ENCODE results near the gene KIZ. TPM values are rescaled to one million over a fixed set of nuclear protein-coding genes. Genes with fewer than 3 reads are reported as not detected.

The KIZ gene
- total RNA-seq, 6 experiments from 2014 or later, result 11.5 to 18.8 (median 14.0) TPM

DNA sequence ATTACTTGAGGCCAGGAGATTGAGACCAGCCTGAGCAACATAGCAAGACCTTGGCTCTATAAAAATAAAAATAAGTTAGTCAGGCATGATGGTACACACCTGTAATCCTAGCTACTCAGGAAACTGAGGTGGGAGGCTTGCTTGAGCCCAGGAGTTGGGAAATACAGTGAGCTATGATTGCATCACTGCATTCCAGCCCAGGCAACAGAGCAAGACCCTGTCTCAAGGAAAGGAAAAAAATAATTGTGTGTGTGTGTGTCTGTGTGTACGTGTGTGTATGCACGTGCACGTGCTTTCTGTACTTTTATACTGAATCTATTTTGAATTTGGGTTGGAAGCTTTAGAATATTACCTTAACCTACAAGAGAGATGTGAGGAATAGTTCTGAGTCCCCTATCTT is 58.9 kb downstream of the KIZ start:
- H3K27me3 Mint-ChIP-seq (ENCODE audit: insufficient read depth), result no peaks in the 10 kb centered on the region; the same call in 1 of the 2 replicates
- no peak overlapping the region for H3K27ac Mint-ChIP-seq
- no peaks in the 10 kb centered on the region; the same call in 1 of the 2 replicates for H3K36me3 Mint-ChIP-seq (ENCODE audit: low read depth)
- TF ChIP-seq, protein P1, sequence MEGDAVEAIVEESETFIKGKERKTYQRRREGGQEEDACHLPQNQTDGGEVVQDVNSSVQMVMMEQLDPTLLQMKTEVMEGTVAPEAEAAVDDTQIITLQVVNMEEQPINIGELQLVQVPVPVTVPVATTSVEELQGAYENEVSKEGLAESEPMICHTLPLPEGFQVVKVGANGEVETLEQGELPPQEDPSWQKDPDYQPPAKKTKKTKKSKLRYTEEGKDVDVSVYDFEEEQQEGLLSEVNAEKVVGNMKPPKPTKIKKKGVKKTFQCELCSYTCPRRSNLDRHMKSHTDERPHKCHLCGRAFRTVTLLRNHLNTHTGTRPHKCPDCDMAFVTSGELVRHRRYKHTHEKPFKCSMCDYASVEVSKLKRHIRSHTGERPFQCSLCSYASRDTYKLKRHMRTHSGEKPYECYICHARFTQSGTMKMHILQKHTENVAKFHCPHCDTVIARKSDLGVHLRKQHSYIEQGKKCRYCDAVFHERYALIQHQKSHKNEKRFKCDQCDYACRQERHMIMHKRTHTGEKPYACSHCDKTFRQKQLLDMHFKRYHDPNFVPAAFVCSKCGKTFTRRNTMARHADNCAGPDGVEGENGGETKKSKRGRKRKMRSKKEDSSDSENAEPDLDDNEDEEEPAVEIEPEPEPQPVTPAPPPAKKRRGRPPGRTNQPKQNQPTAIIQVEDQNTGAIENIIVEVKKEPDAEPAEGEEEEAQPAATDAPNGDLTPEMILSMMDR (IDR thresholded peaks at IDR 0.05), result no peak
- no peak overlapping the region for H3K4me3 Mint-ChIP-seq
- H3K4me1 Mint-ChIP-seq (ENCODE audit: low read depth), result peaks cover 47% of the 10 kb centered on the region
- H3K9me3 Mint-ChIP-seq, result no peaks in the 10 kb centered on the region
- DNase-seq, result no peak

DNA sequence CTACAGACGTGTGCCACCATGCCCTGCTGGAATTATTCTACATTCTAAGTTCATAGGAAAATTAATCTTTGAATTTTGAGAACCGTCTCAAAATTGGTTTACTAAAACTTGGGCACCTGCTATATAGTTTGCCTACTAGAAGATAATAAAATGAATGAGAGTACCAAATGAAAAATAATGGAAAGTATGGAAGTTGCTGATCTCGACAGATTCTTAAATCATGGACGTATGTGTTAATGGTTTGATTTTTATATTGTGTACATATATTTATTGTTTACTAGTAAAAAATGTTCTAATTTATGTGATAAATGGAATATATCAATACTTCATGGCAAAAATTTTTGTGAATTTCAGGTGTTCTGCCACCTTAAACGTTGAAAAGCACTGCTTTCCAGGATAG is 60.0 kb downstream of the KIZ start:
- Mint-ChIP-seq H3K36me3 (ENCODE audit: low read depth) (no peaks in the 10 kb centered on the region; the same call in 1 of the 2 replicates), H3K9me3 (no peaks in the 10 kb centered on the region), H3K27me3 (ENCODE audit: insufficient read depth) (no peaks in the 10 kb centered on the region; the same call in 1 of the 2 replicates), H3K4me3 (no peak overlapping the region), H3K27ac (no peak overlapping the region), H3K4me1 (ENCODE audit: low read depth) (peaks cover 40% of the 10 kb centered on the region)
- TF ChIP-seq, protein P1 (IDR thresholded peaks at IDR 0.05), result no peak
- DNase-seq, result no peak

DNA sequence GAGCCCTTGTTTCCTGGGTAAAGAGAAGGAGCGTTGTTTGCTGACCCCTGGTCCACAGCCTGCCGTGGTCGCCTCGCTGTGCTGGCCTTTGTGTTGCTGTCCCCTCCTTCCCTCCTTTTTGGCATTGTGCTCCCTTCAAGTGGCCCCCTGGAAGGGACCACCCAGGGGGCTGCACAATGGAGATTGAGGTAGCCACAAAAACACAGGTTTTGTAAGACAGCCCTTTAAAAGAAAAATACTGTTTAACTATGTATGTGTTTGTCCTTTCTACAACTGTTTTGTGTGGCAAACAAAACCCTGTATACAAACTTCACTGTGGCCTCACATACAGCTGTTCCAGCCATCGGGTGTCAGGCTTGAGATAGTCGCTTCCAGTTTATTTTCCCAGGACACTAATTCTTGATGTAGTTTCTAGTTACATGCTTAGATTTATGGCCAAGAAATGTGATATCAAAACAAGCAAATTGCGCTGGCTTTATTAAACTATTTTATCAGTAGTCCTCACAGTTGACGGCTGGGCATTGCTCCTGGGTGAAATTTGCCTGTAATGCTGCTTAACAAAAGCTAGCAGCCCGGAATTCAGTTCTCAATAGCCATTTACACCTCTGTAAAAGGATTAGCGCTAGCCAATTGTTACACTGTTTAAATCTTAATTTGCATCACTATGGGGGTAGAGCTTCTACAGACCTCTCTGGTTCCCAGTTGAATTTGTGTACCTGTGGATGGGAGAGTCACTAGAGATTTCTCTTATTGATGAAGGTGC is 64.1 kb downstream of the KIZ start:
- no peak overlapping the region for H3K27ac Mint-ChIP-seq
- H3K4me1 Mint-ChIP-seq (ENCODE audit: low read depth), result peaks cover 2% of the 10 kb centered on the region
- DNase-seq, result no peak
- H3K4me3 Mint-ChIP-seq, result no peak overlapping the region
- TF ChIP-seq, protein P1 (IDR thresholded peaks at IDR 0.05), result no peak
- H3K36me3 Mint-ChIP-seq (ENCODE audit: low read depth), result no peaks in the 10 kb centered on the region; the same call in 1 of the 2 replicates
- H3K27me3 Mint-ChIP-seq (ENCODE audit: insufficient read depth), result no peaks in the 10 kb centered on the region; the same call in 1 of the 2 replicates
- no peaks in the 10 kb centered on the region for H3K9me3 Mint-ChIP-seq

DNA sequence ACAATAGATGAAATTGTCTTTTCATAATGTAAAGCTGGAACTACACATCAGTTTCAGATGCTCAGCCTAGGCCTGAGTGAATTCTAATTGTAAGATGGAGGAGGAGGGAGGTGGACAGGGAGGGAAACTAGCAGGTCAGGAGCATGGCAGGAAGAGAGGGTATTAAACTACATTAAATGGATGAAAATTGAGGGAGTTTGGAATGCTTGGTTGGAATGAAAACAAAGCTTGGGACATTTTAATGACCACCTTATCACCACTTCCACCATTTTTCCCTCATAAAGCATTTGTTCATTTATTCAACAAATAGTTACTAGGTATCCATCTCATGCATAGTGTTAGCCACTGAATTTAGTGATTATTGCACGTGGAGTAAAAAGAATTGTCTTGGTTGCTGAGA is 65.0 kb downstream of the KIZ start:
- TF ChIP-seq, protein P1 (IDR thresholded peaks at IDR 0.05), result no peak
- DNase-seq, result no peak
- H3K27ac Mint-ChIP-seq, result no peak overlapping the region
- no peaks in the 10 kb centered on the region for H3K9me3 Mint-ChIP-seq
- no peaks in the 10 kb centered on the region; the same call in 1 of the 2 replicates for H3K36me3 Mint-ChIP-seq (ENCODE audit: low read depth)
- no peaks in the 10 kb centered on the region for H3K4me1 Mint-ChIP-seq (ENCODE audit: low read depth)
- no peaks in the 10 kb centered on the region for H3K27me3 Mint-ChIP-seq (ENCODE audit: insufficient read depth)
- H3K4me3 Mint-ChIP-seq, result no peak overlapping the region

DNA sequence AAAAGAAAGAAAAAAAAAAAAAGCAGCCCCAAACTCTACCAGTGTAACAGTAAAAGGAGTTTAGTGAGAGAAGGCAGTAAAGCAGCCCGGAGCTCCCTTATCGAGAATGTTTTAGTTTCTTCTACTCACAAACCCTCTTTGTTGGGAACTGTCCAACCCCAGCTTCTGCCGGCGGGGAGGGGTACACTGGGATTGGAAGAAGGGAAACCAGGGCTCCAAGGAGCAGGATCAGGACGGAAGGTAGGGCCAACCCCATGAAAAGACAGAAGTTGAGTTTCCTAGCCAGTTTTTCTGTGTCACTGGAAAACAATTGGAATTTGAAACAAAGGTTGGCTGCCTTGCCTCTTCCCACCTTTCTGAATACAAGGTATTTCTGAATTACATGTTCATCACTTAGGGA is 66.0 kb downstream of the KIZ start:
- Mint-ChIP-seq H3K27me3 (ENCODE audit: insufficient read depth) (no peaks in the 10 kb centered on the region), H3K4me1 (ENCODE audit: low read depth) (no peaks in the 10 kb centered on the region), H3K9me3 (no peaks in the 10 kb centered on the region), H3K4me3 (no peak overlapping the region), H3K27ac (no peak overlapping the region), H3K36me3 (ENCODE audit: low read depth) (no peaks in the 10 kb centered on the region; the same call in 1 of the 2 replicates)
- TF ChIP-seq, protein P1 (IDR thresholded peaks at IDR 0.05), result no peak
- no peak for DNase-seq
